HG02678 (cell line): ENCODE data around the gene PSMA4.
"Not testable (repeated sequence)": the region's sequence is repeated elsewhere in the genome, so short reads cannot be mapped to it uniquely, and the experiment has no call there.

Experiments used
- ATAC-seq: cut with Tn5 transposase; IDR thresholded peaks from one replicate; pipeline ENCODE4 v1.9.1; 2021; ENCODE audit warnings: mild to moderate bottlenecking, moderate library complexity; ENCODE audit not compliant: unreplicated experiment

PSMA4 gene

DNA sequence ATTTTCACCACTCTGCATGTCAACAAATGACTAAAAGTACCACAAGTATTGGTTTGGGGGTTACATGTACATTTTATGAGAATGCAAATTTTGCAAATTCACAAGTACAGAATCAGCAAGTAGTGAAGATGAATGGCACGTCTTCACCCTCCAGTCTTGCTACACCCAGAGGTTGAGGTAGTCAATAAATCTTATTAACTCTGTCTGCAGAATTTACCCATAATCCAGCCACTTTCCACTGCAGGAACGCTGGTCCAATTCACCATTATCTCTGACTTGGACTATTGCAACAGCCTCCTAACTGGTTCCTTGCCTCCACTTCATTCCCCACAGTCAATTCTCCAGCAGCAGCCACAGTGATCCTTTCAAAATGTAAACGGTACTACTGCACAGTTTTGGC lies 10.6 kb downstream of the PSMA4 start:
- ATAC-seq = no peak

DNA sequence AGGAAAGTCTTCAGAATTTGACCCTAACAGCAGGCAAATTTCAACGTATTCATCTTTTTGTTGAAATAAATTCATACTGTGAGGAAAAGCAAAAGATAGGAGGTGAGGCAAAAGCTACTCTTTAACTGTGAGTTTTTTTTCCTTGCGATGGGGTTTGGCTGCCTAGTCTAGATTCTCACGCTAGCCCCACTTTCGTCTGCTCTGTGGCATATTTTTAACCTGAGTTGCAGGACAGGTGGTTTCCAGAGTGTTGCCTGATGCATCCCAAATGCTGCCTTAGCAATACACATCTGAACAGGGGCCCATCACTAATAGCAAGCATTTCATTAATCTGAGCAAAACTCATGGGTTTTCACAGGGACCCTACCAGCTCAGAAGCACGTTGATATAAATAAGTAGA lies 11.7 kb downstream of the PSMA4 start:
- ATAC-seq = no peak

DNA sequence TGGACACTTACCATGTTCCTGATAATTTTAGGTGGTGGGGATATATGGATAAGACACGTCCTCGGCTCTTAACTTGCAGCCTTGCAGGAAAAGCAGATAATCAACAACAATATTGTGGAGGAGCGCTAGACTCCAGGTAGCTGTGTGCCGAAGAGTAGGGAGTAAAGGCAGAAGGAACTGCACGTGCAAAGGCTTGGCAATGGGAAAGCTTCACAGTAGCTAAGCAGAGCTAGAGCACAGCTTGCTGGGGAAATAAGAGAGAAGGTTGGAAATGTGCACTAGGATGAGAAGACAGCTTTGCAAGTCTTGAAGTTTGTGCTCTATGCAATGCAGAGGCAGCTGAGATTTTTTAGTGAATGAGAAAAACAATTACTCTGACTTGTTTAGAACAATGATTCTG lies 12.4 kb downstream of the PSMA4 start:
- no peak for ATAC-seq

DNA sequence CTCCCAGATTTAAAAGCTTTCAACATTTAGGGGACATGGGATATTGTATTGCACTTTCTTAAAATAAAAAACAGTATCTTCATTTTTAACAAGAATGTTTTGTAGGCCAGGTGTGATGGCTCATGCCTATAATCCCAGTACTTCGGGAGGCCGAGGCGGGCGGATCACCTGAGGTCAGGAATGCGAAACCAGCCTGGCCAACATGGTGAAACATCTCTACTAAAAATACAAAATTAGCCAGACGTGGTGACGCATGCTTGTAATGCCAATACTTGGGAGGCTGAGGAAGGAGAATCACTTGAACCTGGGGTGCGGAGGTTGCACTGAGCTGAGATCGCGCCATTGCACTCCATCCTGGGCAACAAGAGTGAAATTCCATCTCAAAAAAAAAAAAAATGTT lies 20.0 kb downstream of the PSMA4 start:
- ATAC-seq = not testable (repeated sequence)

DNA sequence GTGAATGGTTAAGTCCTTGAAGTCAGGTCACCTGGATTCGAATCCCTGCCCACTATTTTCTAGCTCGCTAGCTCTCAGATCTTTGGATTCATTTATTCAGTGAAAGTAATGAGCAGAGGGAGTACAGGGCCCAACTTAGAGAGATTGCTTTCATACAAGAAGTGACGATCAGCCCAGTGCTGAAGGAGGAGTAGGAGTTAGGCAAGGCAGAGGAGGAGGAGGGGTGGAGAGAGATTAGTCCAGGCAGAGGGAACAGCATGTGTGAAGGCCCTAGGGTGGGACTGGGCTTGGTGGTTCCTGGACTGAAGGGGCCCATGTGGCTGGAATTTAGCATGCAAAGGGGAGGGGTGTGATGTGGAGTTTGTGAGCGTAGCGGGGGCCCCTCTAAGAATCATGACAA lies 21.2 kb downstream of the PSMA4 start:
- no peak for ATAC-seq

DNA sequence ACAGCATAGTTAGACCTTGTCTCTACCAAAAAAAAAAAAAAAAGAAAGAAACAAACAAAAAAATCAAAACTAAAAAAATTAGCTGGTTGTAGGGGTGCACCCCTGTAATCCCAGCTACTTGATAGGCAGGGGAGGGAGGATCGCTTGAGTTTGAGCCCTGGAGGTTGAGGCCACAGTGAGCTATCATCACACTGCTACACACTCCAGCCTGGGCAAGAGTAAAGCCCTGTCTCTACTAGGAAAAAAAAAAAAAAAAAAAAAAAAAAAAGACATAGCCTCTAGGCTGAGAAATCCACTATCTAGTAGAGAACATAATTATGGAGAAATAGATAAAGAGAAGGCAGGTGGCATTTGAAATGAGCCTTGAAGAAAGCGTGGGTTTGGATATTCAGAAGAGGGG lies 22.8 kb downstream of the PSMA4 start:
- no peak for ATAC-seq

DNA sequence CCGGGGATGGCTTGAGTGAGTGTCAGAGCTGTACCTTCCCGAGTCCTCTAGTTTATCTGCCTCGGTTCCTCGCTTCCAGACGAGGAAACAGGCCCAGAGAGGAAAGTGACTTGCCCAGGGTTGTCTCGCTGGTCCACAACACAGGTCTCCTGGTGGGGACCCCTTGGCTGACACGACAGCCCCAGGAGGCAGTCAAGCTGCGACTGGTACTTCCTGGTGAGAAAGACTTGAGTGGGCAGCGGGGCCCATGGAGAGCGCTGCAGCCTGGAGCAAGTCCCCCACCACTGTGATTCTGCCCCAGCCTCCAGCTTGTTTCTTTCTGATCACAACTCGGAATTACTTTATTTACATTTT lies 24.5 kb downstream of the PSMA4 start:
- peak; percentile 10 for ATAC-seq

DNA sequence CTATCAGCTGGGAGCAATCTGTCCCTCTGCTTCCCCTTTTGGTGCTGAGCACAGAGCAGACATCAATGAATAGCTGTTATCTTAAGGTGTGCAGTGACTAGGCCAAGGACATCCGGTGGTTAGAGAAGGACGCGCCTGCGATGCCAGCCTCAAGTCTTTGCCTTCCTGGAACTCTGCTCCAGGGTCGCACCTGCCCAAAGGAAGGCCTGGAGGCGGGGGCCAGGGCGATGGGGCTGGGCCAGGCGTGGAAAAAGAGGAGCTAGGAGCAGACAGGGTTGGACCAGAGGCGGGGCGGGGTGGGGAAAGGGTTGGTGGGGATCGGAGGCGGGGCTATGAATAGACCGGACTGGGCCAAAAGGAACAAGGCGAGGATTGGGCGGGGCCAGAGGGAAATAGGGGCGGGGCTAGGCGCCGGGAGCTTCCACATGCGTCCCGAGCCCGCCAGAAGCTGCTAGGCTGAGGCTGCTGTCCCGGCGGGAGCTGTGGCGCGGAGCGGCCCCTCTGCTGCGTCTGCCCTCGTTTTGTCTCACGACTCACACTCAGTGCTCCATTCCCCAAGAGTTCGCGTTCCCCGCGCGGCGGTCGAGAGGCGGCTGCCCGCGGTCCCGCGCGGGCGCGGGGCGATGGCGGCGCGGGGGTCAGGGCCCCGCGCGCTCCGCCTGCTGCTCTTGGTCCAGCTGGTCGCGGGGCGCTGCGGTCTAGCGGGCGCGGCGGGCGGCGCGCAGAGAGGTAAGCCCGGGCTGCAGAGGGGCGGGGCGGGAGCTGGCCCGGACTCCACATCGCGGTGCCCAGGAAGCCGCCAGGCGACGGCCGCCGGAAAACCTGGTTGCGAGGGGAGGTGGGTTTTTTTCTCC lies 25.1 kb downstream of the PSMA4 start, which contains the start of gene CHRNA5:
Gene CHRNA5 (plus strand): TSS at position 424 of the 854 bp plus-strand sequence. CDS start 200 bp downstream, at position 624.
- peak; percentile 85 for ATAC-seq

DNA sequence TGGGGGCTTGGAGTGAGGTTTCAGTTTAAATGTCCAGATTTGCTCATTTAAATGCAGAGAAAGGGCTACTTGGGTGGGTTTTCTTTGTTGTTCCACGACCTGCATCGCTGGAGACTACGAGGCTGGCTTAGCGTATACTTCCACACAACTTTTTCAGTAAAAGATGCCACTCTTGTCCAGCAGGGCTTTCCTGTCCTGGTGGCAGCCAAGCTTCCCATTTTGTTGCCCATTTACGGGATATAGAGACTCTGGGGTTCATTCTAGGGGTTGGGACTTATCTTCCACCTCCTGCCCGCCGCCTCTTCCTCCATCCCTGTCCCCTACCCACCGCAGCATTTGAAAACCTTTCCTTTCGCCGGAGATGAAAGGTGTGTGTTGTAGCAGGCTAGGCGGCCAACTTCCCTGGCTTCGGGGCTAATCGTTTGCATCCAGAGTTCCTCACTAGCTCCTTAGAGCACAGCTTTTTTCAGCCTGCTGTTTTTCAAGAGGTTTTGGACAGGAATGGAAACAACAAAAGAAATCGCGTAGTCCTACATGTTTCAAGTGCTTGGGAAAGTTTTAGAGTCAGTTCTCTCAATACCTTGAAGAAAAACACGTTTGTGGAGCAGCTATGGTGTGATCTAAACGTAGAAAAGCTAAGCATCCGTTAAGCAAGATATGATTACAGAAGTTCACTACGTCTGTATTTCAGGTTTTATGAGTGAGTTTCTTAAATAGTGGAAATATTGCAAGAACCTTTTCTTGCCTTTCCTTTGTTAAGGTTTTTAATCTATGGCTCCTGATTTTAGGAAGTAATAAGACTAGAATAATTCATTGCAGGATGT lies 25.9 kb downstream of the PSMA4 start:
- ATAC-seq = peak; percentile 12

DNA sequence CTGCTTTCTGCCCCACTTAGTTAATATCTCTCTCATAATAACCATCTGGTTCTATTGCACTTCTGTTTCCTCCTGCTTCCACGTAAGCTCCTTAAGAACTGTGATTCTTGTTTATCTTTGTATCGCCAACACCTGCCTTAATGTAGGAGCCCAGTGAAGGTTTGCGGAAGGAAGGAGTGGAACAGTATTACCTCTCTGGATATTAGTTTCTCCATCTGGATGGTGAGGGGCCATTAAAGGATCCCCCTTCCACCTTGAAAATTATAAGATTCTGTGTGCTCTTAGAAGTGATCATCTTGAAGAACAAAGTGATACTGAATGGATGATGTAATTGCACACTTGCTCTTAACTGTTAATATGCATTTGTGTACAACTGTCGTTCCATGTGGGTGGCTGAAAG lies 27.3 kb downstream of the PSMA4 start:
- ATAC-seq = no peak

DNA sequence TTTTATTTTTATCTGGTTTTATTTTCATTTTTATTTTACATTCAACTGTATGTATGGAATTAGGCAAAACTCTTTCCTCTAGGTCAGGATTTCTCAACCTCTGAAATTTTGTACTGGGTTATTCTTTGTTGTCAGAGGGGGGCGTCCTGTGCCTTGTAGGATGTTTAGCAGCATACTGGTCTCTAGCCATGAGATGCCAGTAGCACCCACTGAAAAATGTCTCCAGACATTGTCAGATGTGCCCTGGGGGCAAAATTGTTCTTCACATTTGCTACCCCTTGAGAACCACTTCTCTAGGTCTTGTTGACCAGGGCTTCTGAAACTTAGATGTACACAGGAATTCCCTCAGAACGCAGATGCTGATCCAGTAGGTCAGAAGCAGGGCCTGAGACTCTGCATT lies 30.5 kb downstream of the PSMA4 start:
- ATAC-seq = no peak

DNA sequence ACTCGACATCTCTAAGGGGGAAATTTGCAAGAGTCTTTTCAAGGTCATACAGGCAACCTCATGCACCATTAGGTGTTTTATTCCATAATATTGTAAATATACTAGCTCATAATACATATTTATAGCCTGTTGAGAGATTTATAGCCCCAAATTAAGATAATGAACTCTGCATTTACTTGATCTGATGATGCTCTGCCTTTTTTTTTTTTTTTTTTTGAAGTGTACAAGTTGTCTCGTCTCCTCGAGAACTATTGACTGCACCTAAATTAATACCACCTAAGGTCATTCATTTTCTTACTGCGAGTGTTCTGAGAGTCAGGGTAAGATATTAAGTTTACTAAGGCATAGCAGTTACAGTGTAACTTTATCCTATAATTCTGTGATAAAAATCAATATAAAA lies 31.1 kb downstream of the PSMA4 start:
- no peak for ATAC-seq

DNA sequence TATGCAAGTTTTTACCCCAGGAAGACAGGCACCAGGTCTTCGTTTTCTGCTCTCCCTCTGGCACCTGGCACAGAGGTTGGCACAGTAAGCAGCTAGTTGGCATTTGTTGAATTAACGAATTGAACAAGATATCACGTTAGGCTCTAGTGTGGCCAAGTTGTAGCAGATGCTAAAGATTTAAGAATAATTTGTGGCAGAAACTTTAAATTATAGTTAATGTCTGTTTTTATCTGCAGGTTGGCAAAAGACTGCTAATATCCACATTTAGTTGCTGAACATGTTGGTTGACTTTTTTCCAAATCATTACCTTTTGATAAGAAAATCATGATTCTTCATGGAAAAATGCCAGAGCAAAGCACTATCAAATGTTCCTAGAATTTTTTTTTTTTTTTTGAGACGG lies 33.2 kb downstream of the PSMA4 start:
- no peak for ATAC-seq

DNA sequence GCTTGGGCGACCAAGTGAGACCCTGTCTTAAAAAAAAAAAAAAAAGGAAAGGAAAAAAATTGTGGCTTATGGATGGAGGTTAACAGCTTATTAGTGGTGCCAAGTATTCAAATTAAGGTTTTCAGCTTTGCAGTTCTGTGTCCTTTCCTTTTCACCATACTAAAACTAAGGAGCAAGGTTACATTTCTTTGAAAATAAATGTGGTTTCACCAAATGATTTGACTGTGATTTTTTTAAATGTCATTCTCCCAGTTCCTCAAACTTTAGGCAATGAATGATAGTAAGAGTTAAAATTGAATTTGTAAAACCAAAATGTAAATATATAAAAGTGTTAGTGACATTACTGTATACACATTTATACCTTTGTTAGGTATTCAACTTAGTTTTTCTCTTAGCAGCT lies 34.7 kb downstream of the PSMA4 start:
- no peak for ATAC-seq

DNA sequence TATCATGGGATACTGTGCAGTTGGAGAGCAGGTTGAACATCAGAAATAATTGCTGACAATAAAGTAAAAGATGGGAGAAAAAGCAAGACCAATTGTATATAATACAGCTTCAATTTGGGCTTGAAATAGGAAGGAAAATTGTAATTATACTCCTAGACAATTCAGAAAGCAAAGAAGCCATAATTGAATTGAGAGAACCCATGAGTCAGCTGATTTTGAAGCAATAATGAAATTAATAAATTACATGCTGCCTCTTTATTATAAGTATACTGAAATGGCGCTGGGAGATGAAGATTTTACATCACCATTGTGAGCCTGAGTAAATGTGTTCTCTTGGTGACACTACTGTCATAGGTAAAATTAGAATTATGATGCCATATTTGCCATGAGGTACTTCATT lies 57.3 kb downstream of the PSMA4 start:
- no peak for ATAC-seq

DNA sequence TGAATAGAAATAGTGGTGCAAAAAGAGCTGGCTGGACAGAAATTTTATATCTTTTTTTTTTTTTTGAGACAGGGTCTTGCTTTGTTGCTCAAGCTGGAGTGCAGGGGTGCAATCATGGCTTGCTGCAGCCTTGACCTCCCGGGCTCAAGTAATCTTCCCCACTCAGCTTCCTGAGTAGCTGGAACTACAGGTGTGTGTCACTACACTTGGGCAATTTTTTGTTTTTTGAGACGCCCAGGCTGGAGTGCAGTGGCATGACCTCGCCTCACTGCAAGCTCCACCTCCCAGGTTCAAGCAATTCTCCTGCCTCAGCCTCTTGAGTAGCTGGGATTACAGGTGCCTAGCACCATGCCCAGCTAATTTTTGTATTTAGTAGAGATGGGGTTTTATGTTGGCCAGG lies 58.1 kb downstream of the PSMA4 start:
- no peak for ATAC-seq

DNA sequence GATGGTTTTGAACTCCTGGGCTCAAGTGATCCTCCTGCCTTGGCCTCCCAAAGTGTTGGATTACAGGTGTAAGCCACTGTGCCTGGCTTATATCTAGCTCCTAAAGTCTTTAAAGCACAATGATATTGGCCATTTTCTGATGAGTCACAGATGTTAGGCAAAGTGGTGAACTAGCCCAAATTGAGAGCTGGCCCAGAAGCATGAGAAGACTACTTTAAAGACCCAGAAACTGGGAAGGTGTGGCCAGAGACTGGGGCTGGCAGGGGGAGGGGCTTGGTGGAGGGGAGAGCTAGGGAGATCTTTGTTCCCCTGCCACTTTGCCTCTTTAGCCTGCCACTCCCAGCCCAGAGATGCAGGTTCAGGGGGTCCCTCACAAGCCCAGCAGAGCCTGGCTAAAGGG lies 58.9 kb downstream of the PSMA4 start:
- ATAC-seq = no peak
